GM21825 (cell line): ENCODE measurements around the gene PSMD2.
"Not testable (repeated sequence)": the region's sequence is repeated elsewhere in the genome, so short reads cannot be mapped to it uniquely, and the experiment has no call there.

Experiments
- ATAC-seq: cut with Tn5 transposase; IDR thresholded peaks from one replicate; pipeline ENCODE4 v1.9.1; 2021; ENCODE audit warnings: mild to moderate bottlenecking, moderate library complexity; ENCODE audit not compliant: unreplicated experiment

PSMD2 gene

DNA sequence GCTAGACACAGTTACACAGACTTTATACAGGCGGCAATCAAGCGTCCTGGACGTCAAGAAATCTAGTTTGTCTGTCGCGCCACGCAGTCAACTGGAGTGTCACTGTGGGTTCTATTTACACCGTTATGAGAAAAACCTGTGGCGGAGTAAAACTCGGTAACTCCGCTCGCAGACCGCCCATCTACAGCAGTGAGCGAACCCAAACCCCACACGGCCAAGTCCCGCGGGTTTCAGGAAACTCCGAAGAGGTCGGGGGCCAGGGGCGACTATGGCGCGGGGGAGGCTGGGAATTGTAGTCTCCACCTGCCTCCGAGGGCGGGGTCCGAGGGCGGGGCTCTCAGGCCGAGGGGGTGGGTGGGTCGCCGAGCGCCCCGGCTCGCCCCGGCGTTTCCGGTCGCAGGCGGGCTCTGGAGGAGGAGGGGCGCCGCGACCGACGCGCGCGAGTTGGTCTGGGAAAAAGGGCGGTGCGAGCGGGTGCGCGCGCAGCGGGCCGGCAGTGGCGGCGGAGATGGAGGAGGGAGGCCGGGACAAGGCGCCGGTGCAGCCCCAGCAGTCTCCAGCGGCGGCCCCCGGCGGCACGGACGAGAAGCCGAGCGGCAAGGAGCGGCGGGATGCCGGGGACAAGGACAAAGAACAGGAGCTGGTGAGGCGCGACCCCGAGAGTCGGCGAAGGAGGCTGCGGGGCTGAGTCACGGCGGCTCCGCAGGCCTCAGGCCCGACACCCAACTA is at the start of gene PSMD2:
Gene PSMD2 (plus strand): TSS at position 483 of the 729 bp plus-strand sequence. CDS start 26 bp downstream, at position 509.
- ATAC-seq, result peak; percentile 91

- peak; percentile 88 for ATAC-seq
Observed at GRCh38 chr3:184249412-184250166, 49.5 kb upstream of the PSMD2 start, which contains the start of gene EEF1AKMT4. EEF1AKMT4 (plus strand) TSS chr3:184249672; CDS start chr3:184249695, 23 bp downstream.

DNA sequence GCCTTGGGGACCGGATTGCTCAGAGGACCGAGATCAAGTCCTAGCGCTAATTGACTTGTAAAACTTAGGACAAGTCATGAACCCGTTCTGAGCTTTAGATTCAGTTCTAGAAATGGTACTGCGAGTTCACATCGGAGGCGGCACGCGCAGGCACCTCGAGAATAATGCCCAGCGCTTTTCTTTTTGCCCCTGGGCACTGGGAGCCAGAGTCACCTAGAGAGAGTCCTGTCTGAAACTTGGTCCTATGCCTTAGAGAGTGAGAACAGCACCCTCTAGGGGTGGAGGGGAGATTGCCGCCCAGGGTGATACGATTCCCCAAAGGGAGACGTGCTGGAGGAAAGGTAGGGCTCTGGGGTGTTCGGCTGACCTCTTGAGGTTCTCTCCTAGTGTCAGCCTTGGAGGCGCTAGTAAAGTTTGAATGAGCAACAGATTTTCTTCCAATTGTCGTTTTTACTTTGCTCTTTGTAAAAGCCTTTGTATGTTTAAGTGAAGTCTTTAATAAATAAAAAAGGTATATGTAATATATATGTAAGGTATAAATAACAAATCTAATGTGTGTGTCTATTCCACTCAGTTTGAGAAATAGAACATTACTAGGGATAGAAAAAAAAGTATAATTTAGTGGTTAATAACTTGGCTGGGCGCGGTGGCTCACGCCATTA is 48.7 kb upstream of the PSMD2 start:
- ATAC-seq, result peak; percentile 65

DNA sequence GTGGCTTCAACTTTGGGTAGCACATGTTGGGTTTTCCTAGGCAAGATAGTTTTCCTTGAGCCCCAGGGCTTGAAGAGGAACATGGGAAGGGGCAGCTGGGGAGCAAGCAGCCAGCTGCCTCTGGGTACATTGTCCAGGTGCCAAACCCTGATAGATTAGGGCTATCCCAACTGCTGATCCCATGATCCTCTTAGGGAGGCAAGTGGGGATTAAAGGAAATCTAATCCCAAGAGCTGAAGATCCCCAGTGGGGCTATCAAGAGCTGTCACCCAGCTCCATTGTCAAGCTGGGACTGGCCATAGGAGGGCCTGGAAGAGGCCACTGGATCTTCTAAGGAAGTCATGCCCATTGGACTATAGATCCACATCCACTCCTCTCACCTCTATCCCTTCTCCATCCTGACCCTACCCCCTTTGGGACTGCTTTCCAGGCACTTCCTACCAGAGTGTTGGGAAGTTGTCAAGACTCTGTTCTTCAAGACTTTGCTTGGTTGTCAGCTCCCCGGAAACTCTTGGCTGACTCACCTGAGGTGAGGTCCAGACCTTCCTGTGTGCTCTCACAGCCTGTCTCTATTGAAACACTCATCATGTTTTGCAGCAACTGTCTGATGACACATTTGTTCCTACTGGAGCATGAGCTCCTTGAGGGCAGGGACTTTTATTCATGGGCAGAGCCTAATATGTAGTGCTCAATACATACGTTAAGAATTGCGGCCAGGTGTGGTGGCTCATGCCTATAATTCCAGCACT is 43.6 kb upstream of the PSMD2 start:
- no peak for ATAC-seq

- ATAC-seq, result no peak
Observed at GRCh38 chr3:184257083-184257915, 41.7 kb upstream of the PSMD2 start.

- no peak for ATAC-seq
Observed at GRCh38 chr3:184258926-184259325, 40.1 kb upstream of the PSMD2 start.

- no peak for ATAC-seq
Observed at GRCh38 chr3:184259396-184259877, 39.6 kb upstream of the PSMD2 start.

GRCh38 chr3:184259878-184260723 is 38.9 kb upstream of the PSMD2 start:
- no peak for ATAC-seq

DNA sequence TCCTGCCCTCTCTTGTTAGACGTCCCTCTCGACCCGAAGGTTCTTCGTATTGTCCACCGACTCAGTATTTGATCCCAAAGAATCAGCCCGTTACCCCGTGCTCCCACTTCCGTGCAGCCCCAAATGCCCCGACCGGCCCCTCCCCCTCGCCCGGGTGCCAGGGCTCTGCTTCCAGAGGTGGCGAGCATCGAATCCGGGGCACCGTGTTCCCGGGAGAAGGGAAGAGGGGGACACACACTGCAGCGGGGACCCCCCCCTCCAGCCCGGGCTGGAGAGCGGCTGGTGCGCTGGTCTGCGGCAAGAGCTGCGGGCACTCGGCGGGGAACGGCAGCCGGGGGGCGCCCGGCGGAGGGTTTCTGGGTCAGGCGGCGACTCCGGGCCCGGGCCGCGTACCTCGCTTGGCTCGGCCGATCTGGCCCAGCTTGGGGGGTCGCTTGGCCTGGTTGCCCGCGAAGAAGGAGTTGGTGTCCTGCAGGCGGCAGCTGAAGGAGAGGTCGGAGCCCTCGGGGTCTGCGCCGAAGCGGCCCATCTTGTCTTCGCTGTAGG is 38.2 kb upstream of the PSMD2 start:
- ATAC-seq, result no peak

DNA sequence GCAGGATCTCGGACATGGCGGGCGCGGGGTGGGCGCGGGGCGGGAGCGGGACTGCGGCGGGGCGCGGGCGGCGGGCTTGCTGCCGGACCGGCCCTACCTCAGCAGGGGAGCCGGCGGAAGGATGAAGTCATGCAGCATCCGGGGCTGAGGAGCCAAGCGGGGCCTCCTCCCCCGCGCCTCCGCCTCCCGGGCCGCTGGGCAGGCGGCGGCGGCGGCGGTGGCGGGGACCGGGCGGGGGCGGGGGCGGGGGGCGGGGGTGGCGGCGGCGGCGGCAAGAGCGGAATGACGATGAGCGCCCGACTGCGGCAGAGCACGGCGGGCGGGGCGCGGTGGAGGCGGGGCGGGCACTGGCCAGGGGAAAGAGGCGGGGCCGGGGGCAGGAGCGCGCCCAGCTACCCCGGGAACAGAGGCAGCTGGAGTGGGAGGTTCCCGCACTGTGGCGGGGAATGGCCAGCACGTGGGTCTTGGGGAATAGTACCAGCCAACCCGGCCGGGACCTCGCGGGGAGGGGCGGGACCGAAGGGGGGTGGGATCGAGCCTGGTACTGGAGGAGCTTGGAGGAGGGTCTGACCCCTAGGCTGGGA is 37.7 kb upstream of the PSMD2 start, which contains the start of gene CAMK2N2:
Gene CAMK2N2 (minus strand): TSS at position 284 of the 584 bp plus-strand sequence. CDS start 268 bp downstream, at position 16.
- no peak for ATAC-seq

DNA sequence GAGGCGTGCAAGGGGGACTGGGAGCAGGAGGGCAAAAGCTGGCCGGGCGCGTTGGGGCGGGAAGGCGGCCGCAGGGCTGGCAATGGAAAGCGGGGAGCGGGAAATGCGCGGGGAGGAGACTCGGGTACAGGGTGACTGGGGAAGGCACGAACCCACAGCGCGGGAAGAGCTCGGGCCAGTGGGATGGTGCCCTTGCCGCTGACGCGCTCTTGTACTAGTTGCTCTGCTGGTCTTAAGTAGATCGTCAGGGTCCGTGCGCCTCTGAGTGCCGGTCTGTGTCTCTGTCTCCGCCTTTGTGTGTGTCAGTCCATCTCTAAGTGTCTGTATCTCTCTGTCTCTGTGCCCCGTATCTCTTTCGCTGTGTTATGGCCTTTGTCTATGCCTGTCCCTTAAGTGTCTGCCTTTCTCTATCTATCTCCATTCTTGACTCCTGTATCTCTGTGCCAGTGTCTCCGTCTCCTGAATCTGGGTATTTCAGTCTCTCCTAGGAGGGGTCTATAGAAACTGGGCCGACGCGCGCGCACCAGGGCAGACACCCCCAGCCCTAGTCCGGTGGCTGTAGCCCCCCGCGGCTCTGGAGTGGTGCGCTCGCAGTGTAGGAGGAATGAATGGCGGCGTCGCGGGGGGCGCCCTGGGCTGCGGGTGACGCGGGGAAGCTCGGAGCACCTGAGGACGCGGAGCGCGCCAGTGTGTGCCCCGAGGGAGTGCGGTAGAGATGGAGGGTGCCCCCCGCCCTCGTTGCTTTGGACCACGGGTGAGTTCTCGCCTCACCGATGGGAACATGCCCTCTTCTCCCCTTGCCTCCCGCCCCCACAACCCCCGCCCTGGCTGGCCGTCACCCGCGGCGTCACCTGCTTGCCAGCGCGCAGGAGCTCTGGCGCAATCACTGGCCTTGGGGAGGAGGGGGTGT is 36.9 kb upstream of the PSMD2 start:
- no peak for ATAC-seq

- no peak for ATAC-seq
Observed at GRCh38 chr3:184262764-184263179, 36.3 kb upstream of the PSMD2 start.

DNA sequence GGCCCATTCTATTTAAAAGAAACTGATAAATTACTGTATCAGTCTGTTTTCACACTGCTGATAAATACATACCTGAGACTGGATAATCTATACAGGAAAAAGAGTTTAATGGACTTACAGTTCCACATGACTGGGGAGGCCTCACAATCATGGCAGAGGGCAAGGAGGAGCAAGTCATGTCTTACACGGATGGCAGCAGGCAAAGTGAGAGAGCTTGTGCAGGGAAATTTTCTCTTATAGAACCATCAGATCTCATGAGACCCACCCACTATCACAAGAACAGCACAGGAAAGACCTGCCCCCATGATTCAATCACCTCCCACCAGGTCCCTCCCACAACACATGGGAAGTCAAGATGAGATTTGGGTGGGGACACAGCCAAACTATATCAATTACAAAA is 31.8 kb upstream of the PSMD2 start:
- ATAC-seq, result not testable (repeated sequence)

DNA sequence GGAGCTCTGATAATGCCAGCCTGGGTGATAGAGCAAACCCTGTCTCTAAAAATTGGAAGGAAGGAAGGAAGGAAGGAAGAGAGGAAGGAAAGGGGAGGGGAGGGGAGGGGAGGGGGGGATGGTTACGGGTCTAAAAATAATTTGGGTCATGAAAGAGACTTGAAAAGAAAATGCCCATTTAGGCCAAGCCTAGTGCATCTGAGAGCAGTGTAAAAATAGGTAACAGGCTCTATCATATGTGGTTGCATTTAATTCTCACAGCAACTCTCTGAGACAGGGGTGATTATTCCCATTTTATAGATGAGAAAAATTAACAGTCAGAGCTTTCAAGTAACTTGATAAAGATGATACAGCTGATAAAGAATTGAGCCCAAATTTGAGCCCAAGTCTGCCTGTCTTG is 26.8 kb upstream of the PSMD2 start:
- no peak for ATAC-seq

DNA sequence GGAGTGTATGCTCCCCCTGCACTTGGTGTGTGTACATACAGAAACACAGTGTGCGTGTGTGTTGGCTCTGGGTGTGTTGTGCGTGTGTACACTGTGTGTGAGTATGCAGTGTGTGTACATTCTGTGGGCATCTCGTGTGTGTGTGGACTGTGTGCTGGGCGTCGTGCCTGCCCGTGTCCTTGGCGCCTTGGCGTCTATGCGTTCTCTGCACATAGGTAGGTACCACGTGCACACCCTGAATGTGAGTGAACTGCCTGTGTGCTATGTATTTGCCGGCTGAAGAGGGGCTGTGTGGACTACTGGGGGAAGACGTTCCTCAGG is 23.7 kb upstream of the PSMD2 start:
- ATAC-seq, result no peak

- no peak for ATAC-seq
Observed at GRCh38 chr3:184275961-184276910, 22.8 kb upstream of the PSMD2 start, which contains the start of gene ECE2. ECE2 (plus strand) TSS chr3:184276022; CDS start chr3:184276154, 132 bp downstream.
